ENCODE data around the gene JOSD1.

Gene JOSD1

DNA sequence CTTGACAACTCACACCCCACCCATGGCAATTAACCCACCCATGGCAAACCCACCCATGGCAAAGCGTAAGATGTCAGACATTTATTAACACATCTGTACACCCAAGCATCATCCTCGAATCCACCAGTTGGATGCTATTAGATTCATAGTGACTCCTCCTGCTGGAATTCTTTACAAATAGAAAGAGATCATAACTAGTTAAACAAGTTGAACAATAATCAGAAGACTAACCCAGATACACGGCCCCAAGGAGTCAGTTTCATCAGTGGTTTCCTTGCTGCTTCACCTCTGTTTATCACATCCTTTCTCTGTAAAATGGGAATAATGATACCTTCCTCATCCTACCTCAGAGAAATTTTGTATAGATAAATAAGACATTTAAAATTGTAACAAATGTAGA lies 10.1 kb upstream of the JOSD1 start:
- no peak for DNase-seq

DNA sequence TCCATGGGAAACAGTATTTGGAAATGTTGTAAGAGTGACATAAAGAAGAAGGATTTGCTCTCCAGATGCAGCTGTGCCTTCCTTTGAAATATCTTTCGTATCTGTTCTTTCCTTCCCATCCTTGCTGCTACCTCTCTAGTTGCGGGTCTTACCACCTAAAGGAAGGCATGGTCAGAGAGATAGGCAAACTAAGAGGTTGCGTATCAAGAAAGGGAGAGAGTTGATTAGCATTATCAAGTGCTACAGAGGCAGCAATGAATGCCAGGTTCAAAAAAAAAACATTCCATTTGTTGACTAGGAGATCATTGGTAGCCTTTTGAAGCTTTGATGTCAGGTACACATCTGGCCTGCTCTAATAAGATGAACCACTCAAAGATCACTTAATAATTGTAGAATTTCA lies 9.6 kb upstream of the JOSD1 start:
- DNase-seq: no peak

DNA sequence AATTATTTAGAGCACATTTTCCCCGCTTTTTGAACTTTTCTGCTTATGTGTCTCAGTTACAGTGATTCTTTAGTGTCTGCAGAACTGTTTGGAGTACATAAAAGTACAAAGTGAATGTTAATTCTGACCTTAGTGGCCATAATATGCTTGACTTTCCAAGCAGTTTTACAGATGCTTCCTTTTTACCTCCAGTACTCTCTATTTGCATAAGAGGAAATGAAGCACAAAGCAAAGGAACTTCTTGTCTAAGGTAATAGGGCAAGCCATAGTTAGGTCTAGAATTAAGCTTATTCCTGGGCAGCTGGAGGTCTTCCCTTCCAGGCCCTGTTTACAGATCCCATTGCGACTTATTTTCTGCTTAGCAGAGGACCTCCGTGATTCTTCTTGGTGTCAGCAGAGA lies 8.6 kb upstream of the JOSD1 start:
- no peak for DNase-seq

DNA sequence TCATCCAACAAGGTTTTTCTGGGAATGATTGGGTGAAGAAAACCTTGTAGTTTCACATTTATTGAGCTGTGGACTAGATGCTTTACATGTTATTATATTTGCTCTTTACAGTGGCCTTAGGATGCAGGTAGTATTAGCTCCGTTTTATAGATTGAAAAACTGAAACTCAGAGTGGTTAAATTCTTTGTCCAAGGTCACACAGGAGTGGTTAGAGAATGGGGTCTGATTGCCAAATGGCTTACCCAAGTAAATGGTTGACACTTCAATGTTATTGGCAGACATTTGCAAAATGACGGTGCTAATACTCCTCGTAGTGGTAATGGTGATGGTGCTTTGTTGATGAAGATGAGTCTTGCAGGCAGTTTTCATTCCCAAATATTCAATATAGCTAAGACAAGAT lies 7.2 kb upstream of the JOSD1 start:
- no peak for DNase-seq

DNA sequence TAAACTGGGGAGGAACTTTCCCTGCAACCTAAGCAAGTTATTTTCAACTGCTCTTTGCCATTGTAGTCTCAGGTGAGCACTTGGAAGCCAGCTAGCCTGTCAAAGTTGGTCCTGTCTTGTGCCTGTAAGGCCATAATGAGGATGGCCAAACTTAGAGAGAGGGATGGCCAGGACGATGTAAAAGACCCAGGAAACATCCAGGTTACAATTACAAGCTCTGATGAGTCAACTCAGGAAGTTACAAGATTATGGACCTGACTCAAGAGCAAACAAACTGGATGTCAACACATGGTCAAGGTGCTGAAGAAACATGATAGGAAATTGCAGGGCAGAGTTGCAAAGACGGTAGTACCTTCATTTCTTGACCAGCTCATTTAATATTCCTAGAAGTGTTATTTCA lies 6.6 kb upstream of the JOSD1 start:
- no peak for DNase-seq

DNA sequence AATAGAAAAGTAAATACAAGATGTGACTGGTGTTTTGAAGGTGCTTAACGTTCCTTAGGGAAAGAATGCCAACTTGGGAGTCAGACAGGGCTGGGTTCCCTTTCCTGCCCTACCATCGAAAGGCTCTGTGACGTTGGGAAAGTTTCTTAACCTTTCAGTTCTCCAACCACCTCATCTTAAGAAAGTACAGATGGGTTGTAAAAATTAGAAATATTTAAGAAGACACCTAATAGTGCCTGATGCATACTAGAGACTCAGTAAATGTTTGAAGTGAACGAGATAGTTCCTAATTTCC lies 6.1 kb upstream of the JOSD1 start:
- no peak for DNase-seq

DNA sequence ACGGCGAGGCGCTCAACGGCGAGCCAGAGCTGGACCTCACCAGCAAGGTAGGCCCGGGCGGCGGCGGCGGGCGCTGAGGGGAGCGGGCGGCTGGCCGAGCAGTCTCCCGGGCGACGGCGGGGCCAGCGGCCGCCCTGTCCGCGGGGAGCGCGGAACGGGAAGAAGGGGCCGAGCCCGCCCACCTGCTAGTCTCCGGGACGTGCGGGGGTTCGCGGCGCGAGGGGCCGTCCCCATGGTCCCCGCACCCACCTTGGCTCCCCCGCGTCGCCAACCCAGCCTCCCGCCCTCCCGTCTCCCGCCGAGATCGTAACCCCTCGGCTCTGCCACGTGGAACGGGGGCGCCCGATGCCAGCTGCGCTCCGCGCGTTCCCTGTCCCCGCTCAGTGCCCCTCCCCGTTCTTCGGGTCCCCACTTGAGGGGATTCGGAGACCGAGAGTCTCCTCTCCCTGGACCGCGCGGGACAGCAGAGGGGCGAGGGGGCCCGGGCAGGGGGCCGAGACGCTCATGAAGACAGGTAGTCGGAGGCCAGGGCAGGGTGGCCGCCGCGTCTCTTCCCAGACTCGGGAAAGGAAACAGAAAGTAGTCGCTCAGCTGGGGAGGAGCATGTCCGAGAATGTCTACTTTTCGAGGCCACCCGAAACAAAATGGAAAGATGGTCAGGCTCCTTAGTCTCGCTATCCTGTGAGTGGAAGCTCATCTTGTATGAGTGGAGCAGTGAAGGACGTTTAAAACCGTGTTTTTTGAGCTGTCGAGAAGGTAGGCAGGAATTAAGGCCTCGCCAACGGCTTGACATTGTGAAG lies 5.6 kb upstream of the JOSD1 start:
- no peak for DNase-seq

DNA sequence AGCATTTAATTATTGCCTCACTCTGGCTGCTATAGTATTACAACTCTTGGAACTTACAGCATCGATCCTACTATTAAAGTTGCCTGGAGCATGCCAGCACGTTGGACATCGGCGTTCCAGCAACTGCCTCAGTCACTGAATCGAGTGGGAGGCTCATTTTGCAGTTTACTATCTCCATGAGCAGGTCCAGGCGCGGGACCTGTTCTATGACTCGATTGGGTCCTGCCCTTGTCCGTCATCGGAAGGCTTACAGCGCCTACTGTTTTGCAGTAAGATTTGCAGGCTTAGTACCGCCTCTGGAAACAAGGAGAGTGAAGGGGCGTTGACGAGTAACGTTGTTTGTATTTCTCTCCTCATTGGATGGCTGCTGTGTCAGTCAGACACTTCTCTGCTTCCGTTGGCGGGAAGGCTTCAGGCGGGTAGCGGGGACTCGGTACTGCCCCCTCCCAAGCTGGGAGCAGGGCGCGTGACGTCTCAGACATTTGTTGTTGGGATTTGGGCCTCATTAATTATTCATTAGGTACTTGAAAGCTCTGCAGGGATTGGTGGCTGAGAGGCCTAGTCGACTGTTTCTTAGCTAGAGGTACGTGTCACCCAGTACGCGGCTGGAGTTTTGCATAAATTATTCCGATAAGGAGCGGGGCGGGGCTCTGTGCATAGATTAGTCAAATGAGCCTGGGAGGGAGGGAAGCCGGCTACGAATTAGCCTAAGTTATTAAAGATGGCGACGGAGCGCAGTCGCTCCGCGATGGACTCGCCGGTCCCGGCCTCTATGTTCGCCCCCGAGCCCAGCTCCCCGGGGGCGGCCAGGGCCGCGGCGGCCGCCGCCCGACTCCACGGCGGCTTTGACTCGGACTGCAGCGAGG lies 4.7 kb upstream of the JOSD1 start, which contains the start of gene GTPBP1:
GTPBP1 (plus strand) TSS at position 710 of the 866 bp plus-strand sequence; CDS start at position 722, 12 bp downstream.
- DNase-seq: peak; percentile 100

DNA sequence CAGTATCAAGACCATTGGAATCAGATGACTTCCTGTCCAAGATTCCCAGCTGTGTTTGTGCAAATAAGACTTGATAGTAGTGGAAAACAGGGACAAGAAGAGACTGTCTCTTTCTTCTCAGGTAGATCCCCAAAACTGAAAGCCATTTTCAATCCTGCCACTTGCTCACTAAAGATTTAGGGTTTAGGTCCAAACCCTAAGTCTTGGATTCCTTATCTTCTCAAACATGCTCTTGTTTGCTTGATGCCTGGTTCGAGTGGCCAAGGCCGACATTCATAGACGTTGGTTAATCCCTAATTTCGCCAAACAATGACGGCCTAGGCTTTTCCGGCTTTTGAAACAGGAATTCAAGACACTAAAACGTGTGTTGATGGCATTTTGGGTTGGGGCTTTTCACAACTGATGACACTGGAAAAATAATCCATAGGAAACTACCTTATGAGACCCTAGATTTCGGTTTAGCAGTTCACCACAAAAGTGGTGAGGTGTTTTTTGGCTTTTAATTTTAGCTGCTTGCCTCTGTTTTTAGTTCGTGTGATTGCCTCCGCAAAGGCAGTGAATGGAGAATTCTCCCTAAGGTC lies 4.0 kb upstream of the JOSD1 start:
- no peak for DNase-seq

DNA sequence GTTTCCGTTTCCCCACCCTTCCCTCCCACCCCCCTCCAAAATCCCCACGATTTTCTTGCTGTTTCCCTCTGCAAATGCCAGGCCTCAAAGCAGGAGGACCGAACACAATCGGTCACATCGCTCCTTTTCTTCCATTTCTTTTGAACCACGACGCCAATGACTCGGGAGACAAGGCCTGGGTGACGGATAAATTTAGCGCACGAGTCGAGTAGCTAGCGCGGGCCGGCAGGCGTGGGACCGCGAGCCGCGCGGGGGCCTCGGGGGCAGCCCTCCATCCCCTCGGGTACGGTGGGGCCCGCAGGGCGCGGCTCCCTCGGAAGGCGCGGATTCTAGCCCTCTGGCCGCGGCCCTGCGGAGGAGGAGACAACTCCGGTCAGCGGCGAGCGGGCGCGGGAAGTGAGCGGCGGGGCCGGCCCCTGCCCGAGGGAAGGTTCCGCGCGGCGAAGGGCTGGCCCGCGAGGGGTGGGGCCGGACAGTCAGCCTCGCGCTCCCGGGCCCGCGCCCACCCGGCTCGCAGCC lies 414 bp downstream of the JOSD1 start:
- DNase-seq: no peak

DNA sequence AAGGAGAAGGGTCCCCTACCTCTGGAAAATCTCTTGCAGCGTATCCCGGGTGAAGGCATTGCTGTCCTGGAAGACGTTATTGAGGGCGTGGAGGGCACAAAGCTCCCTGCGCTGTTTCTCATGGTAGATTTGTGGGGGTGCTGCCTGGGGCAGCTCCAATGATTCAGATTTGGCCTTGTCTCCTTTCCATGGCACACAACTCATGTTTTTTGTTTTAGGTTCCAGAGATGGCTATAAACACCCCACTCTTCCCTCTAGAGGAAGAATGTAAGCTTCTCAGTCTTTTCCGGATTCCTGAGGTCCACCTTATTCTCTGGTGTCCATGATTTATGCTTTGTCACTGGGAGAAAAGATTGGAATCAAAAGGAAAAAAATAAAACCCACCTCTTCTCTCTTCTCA lies 959 bp downstream of the JOSD1 start:
- no peak for DNase-seq

DNA sequence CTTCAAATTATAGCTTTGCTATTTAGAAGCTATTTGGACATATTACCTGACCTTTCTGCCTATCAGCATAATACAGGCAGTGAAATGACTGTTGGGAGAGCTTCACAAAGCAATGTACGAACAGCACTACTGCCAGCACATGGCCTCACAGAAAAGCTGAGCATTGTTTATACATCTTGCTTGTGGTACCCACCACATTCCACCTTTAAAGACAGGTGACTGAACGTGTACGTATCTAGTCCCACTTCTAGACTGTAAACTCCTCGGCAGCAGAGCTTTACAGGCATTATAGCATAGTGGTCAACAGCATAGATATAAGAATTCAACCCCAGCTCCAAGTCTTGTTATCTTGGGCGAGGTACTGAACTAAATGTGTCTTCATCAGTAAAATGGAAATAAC lies 1.6 kb downstream of the JOSD1 start:
- no peak for DNase-seq

DNA sequence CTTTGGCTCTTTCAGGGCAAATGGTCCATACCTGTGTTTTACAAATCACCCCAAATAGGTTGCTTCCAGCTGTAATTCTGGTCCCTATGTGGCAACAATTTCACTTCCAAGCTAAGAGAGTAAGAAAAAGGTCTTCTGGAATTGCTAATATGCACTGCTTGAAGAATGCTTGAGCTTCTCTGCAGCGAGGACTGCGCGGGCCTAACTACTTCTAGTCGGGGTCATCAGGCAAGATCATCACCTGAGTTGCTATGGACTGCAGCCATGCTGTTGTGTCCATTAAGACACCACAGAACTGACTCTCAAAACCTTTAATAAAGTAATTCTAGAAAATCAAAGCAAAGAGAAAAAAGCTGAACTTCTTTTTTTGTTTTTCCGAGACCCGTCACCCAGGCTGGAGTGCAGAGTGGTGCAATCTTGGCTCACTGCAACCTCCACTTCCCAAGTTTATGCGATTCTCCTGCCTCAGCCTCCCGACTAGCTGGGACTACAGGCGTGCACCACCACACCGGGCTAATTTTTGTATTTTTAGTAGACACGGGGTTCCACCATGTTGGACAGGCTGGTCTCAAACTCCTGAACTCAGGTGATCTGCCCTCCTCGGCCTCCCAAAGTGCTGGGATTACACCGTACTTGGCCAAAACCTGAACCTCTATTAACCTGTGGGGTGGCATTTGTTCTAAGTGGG lies 2.2 kb downstream of the JOSD1 start:
- DNase-seq: no peak

DNA sequence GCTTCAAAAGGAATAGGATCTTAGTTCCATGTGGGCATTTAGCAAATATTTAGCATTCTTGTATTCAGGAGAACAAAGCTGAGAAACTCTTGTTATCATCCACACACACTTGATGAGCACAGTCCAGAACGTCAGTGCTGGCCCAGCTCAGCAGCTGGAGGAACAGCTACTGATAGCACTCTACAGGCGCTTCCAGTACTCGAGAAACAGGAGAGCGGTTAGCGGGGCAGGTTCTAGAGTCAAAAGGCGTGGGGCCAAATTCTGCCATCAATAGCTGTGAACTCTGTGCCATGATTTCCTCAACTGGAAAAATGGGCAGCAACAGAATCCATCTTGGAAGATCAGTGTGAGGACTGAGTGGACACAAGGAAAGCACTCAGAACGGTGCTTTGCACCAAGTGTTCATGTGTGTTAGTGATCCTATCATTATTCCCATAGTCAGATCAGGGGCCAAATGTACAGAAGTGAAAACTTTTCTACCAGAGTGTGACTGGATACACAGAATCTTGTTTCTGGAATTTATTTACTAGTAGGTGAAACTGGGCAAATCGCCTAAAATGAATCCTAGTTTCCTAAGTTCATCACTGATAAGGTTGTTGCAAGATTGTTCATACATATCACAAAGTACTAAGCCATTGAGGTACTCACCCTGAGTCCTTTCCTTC lies 3.2 kb downstream of the JOSD1 start:
- DNase-seq: no peak

DNA sequence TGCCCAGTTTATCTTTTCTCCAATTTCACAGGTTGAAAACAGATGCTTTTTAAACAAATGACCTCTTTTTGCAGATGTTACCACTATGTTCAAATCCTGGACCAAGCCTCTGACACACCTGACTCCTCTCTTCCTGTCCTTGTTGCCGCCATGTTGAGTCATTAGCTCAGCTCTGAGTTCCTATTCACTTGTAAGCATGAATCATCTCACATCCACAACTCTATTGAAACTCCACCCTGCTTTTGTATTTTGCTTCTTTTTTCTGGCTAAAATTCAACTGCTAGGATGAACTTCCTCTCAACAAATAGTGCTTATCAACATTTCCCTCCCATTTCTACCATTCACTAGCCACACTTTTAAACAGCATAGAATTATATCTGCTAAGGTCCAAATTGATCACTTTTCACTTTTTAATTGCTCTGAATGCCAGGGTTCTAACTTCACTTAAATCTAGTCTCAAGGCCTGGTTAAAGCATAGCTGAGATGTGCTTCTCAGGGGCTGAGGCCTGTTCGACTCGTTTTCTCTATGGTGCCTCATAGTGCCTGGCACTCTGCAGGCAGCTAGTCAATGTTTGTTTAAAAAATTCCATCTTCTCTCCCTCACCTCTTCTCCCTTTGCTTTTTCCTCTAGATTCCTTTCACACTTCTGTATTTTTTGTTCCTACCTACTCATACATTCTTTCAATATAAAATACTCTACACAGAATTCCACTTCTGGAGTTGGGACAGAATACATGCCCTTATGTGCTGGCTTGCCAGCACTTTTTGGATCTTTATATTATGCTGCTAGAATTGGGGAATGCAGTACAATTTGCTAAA lies 3.9 kb downstream of the JOSD1 start:
- DNase-seq: no peak

DNA sequence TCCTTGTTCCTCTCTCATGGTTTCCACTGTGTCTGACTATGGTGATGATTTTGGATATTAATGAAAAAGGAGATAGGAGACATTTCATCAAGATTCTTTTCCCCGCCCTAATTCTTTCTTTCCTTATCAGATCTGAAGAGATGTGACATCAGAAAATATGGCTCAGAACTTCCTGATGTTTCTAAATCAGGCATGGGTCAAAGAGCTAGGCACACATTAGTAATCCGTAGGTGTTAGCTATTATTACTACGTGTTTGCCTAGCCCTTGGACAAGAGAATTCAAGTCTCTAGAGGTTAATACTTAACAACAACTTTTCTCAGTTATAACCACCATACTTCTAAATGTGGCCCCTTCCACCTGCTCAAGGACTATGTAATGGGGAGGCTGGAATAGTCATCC lies 5.8 kb downstream of the JOSD1 start:
- no peak for DNase-seq

DNA sequence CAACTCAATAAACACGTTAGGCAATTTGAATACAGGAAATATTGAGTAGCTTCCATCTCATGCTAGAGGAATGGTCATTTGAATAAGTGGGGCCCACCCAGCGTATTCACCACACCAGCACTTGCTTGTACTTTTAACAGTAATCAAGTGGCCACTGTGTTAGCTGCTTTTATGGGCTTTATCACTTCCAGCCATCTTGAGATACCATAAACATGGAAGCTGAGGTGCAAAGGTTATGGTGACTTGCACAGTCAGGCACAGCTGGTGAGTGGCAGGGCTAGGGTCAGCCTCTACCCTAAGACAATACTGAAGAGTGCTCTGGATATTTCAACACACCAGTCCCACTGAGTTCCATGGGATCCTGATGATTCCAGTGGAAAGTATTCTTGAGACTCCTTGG lies 6.7 kb downstream of the JOSD1 start:
- no peak for DNase-seq

DNA sequence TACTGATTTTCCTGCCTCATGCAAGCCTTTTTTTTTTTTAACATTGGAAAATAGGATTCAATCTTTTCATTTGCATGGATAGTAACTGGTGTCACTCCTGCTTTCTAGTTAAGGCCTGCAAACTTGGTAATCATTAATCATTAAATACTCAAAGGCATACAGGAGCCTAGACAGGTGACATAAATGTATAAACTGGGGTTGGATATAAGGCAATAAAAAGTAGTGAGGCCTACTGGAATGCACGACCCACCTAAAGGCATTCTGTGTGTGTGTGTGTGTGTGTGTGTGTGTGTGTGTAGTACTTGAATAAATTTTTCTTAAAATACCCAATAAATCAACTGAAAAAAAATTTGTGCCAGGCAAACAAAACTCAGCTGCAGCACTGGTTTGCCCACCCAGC lies 11.1 kb downstream of the JOSD1 start:
- no peak for DNase-seq

DNA sequence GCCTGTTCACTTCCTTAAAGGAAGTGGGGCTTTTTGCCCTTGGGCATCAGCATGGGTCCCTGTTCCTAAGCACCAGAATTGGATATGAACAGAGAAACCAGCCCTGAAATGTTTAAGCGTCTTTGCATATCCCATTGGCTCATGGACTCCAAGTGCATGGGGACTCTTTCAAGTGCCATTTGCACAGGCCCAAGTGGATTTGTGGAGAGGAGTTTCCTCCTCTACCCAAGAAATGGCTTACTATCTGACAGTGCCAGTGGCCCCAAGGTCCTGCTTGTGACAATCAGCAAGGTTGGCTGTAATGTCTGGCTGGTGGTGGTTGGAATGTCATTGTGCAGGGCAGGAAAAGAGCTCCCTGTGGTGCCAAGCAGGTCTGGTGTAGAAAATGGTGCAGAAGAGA lies 15.0 kb downstream of the JOSD1 start:
- no peak for DNase-seq

DNA sequence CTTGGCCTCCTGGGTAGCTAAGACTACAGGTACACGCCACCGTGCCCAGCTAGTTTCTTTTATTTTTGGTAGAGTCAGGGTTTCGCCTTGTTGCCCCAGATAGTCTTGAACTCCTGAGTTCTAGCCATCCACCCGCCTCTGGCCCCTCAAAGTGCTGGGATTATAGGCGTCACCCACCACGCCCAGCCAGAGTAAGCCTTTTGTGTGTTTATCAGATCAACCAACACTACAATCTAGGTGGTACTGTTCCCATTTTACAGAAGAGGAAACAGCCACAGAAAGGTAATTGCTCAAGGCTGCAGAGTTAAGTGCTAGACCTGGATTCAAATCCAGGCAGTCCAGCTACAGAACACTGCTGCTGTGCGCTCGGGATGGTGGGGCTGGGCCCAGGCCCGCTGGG lies 15.8 kb downstream of the JOSD1 start:
- DNase-seq: no peak

DNA sequence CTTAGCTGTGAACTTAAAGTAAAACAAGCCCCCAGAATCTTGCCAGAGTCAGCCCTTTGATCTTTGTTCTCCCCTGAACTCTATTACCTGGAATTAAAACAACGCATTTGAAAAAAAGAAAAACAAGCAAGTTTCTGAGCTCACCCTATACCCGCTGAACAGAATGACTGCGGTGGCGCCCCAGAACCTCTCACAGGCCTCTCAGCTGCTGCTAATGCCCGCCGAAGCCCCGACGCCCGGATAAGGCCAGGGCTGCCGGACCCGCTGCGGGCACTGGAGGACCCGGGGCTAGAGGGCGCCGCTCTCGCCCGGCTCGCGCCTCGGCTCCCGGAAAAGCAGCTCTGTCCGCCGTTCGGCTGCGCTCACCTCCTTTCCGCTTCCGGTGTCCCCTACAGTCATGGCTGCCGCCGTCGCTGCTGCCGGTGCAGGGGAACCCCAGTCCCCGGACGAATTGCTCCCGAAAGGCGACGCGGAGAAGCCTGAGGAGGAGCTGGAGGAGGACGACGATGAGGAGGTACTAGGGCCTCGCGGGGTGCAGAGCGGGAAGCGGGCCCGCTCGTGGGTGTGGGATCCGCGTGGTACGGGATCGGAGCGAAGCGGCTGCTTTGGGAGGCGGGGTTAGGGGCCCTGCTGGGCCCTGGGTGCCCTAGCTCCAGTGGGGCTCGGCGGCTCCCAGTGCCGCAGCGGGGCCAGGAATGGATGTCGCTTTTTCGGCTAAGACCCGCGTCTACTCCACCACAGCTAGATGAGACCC lies 19.0 kb downstream of the JOSD1 start, which contains the start of gene TOMM22:
TOMM22 (plus strand) TSS at position 376 of the 754 bp plus-strand sequence; CDS start at position 398, 22 bp downstream.
- DNase-seq: peak; percentile 76
